Liver (tissue), 9 donors: ENCODE data around the gene NIPBL. TPM values are rescaled to one million over a fixed set of nuclear protein-coding genes. Genes with fewer than 3 reads are reported as not detected.

ENCODE experiments used
- DNase-seq: peaks from one replicate; pipeline ENCODE4 v3.0.0-alpha.2; 2017; ENCODE audit warnings: low spot score
- H3K27ac ChIP-seq, 2 donors: one replicate each; pipeline ENCODE4 v1.7.0; 2013; ENCODE audit warnings: inconsistent platforms in 2 of 2, low read length in 2 of 2, control low read depth in 1 of 2, low read depth in 1 of 2, mild to moderate bottlenecking in 1 of 2
- H3K27me3 ChIP-seq, 4 donors: one replicate each; pipeline versions ENCODE4 v1.6.1 to v1.7.0; 2013; ENCODE audit warnings: low read length in 3 of 4, inconsistent platforms in 1 of 4, mild to moderate bottlenecking in 1 of 4, moderate library complexity in 1 of 4; ENCODE audit not compliant: control insufficient read depth in 4 of 4, insufficient read depth in 4 of 4
- H3K36me3 ChIP-seq, 4 donors: one replicate each; pipeline versions ENCODE4 v1.6.1 to v1.7.0; 2013; ENCODE audit warnings: low read length in 3 of 4, mild to moderate bottlenecking in 3 of 4, low read depth in 1 of 4, moderate library complexity in 1 of 4; ENCODE audit not compliant: control insufficient read depth in 4 of 4, insufficient read depth in 3 of 4
- H3K4me1 ChIP-seq, 4 donors: one replicate each; pipeline versions ENCODE4 v1.6.1 to v1.7.0; 2013; ENCODE audit warnings: low read length in 3 of 4, mild to moderate bottlenecking in 3 of 4, moderate library complexity in 1 of 4; ENCODE audit not compliant: control insufficient read depth in 4 of 4, insufficient read depth in 4 of 4
- H3K4me3 ChIP-seq, 3 donors: one replicate each; pipeline versions ENCODE4 v1.6.1 to v1.7.0; 2013; ENCODE audit warnings: low read length in 3 of 3, control low read depth in 1 of 3, low read depth in 1 of 3, mild to moderate bottlenecking in 1 of 3
- H3K9ac ChIP-seq, 2 donors: one replicate each; pipeline ENCODE4 v1.7.0; 2013; ENCODE audit warnings: low read length in 2 of 2, mild to moderate bottlenecking in 2 of 2, moderate library complexity in 2 of 2, control low read depth in 1 of 2, low read depth in 1 of 2
- H3K9me3 ChIP-seq, 4 donors: one replicate each; pipeline versions ENCODE4 v1.6.1 to v1.7.0; 2013; ENCODE audit warnings: low read length in 3 of 4; ENCODE audit not compliant: control insufficient read depth in 4 of 4
- ATF3 ChIP-seq: IDR thresholded peaks from 2 replicates; pipeline ENCODE4 v1.6.1; 2016; ENCODE audit warnings: antibody characterized with exemption
- CTCF ChIP-seq: fragments of 150-350 bp; IDR thresholded peaks from 2 replicates; pipeline ENCODE4 v1.5.1; 2017; ENCODE audit warnings: improper control_type of control experiment, low read depth, low read length; ENCODE audit not compliant: missing input control
- EGR1 ChIP-seq, 2 donors: IDR thresholded peaks; 2 replicates each; pipeline ENCODE4 v1.6.1; 2016 to 2018; ENCODE audit warnings: antibody characterized with exemption in 2 of 2, low read depth in 2 of 2
- FOXA1 ChIP-seq: IDR thresholded peaks from 2 replicates; pipeline ENCODE4 v1.6.1; 2016; ENCODE audit warnings: antibody characterized with exemption
- FOXA2 ChIP-seq: IDR thresholded peaks from 2 replicates; pipeline ENCODE4 v1.6.1; 2016; ENCODE audit warnings: antibody characterized with exemption
- GABPA ChIP-seq, 2 donors: IDR thresholded peaks in 1 of 2; conservative IDR thresholded peaks in 1 of 2; 2 replicates each; pipeline ENCODE4 v1.6.1; 2016; ENCODE audit warnings: antibody characterized with exemption in 2 of 2, mild to moderate bottlenecking in 1 of 2, moderate library complexity in 1 of 2
- HNF4A ChIP-seq, 2 donors: conservative IDR thresholded peaks; 2 replicates each; pipeline ENCODE4 v1.6.1; 2016; ENCODE audit warnings: antibody characterized with exemption in 2 of 2, mild to moderate bottlenecking in 2 of 2
- HNF4G ChIP-seq: IDR thresholded peaks from 2 replicates; pipeline ENCODE4 v1.6.1; 2016; ENCODE audit warnings: antibody characterized with exemption
- JUND ChIP-seq, 2 donors: IDR thresholded peaks; 2 replicates each; pipeline ENCODE4 v1.6.1; 2016; ENCODE audit warnings: antibody characterized with exemption in 2 of 2
- MAX ChIP-seq: IDR thresholded peaks from 2 replicates; pipeline ENCODE4 v1.6.1; 2016; ENCODE audit warnings: antibody characterized with exemption
- NR2F2 ChIP-seq: IDR thresholded peaks from 2 replicates; pipeline ENCODE4 v1.6.1; 2016; ENCODE audit warnings: antibody characterized with exemption
- RAD21 ChIP-seq, 2 donors: IDR thresholded peaks; 2 replicates each; pipeline ENCODE4 v1.6.1; 2016; ENCODE audit warnings: antibody characterized with exemption in 2 of 2, mild to moderate bottlenecking in 2 of 2
- REST ChIP-seq: IDR thresholded peaks from 2 replicates; pipeline ENCODE4 v1.6.1; 2016; ENCODE audit warnings: antibody characterized with exemption, mild to moderate bottlenecking
- RXRA ChIP-seq, 2 donors: IDR thresholded peaks; 2 replicates each; pipeline ENCODE4 v1.6.1; 2017 to 2018; ENCODE audit warnings: antibody characterized with exemption in 2 of 2, mild to moderate bottlenecking in 1 of 2
- SP1 ChIP-seq: IDR thresholded peaks from 2 replicates; pipeline ENCODE4 v1.6.1; 2018; ENCODE audit warnings: antibody characterized with exemption, mild to moderate bottlenecking
- TAF1 ChIP-seq: conservative IDR thresholded peaks from 2 replicates; pipeline ENCODE4 v1.6.1; 2016; ENCODE audit warnings: antibody characterized with exemption, mild to moderate bottlenecking
- YY1 ChIP-seq: IDR thresholded peaks from 2 replicates; pipeline ENCODE4 v1.6.1; 2016; ENCODE audit warnings: antibody characterized with exemption, mild to moderate bottlenecking
- ZBTB33 ChIP-seq: IDR thresholded peaks from 2 replicates; pipeline ENCODE4 v1.6.1; 2016; ENCODE audit warnings: antibody characterized with exemption
- whole genome bisulfite sequencing: extraction: QIAGEN DNeasy Blood & Tissue Kit; methylation state at CpG from one replicate; pipeline ENCODE4 v1.1.7; 2013; 5-methylcytosine and 5-hydroxymethylcytosine counted together
- polyA plus RNA-seq, 2 donors: library from polyadenylated mRNA; stranded (reverse) in 1 of 2; unstranded in 1 of 2; fragments of 200-250 nt in 1 of 2; fragments of >200 nt in 1 of 2; fragmentation: Nextera tagmentation in 1 of 2; extraction: Ambion mirVana in 1 of 2; gene quantifications; one replicate each; pipeline versions ENCODE4 v1.2.1 to v1.2.3, GENCODE V29; 2013 to 2015
- total RNA-seq, 2 donors: library from RNA; depleted of rRNA; stranded (reverse); fragments of >200 nt; gene quantifications; one replicate each; pipeline ENCODE4 v1.2.3, GENCODE V29; 2014
- donor health status: healthy.
- donor health status: healthy.
- donor health status: healthy.
- donor health status: healthy.
- donor health status: healthy.

Gene NIPBL
- total and polyA plus RNA-seq, 4 donors, result 4.9 to 30.3 (median 21.0) TPM

- peak overlapping the region; percentile 98 to 99 for H3K27ac ChIP-seq
- DNase-seq, result peak; percentile 72
- peak overlapping the region; percentile 93 to 96 (median 95) for H3K4me3 ChIP-seq
- peaks cover 2 to 34% (median 27%) of the 10 kb centered on the region in 4 donors for H3K4me1 ChIP-seq
- H3K9me3 ChIP-seq, result no peaks in the 10 kb centered on the region
- H3K36me3 ChIP-seq, result no peaks in the 10 kb centered on the region
- no peak for TF ChIP-seq SP1
- no peak for TF ChIP-seq HNF4G
- no peak for TF ChIP-seq FOXA2
- no peak for TF ChIP-seq GABPA (IDR thresholded peaks at IDR 0.05 in 1 of 2, conservative IDR thresholded peaks at IDR 0.05 in 1 of 2)
- TF ChIP-seq NR2F2, result no peak
- TF ChIP-seq EGR1 (IDR thresholded peaks at IDR 0.05; ENCODE audit: low read depth in 2 of 2), result no peak
- TF ChIP-seq ZBTB33, result no peak
- no peak for TF ChIP-seq FOXA1
- no peak for TF ChIP-seq YY1
- no peak for TF ChIP-seq JUND (IDR thresholded peaks at IDR 0.05)
- TF ChIP-seq RAD21 (IDR thresholded peaks at IDR 0.05), result no peak
- no peak for TF ChIP-seq ATF3
- TF ChIP-seq HNF4A (conservative IDR thresholded peaks at IDR 0.05), result no peak
- TF ChIP-seq REST, result no peak
- no peak for TF ChIP-seq MAX
- TF ChIP-seq RXRA (IDR thresholded peaks at IDR 0.05), result no peak
- TF ChIP-seq CTCF, result no peak
- no peak for TF ChIP-seq TAF1
- 2% methylated on average over 26 of the region's 26 CpGs for WGBS
- peak overlapping the region; percentile 70 to 96 for H3K9ac ChIP-seq
- H3K27me3 ChIP-seq, result no peaks in the 10 kb centered on the region
These were observed 1.3 kb upstream of the NIPBL start for GRCh38 chr5:36875051-36875789.
